Thoracic aorta (tissue), 2 donors: ENCODE data around the gene RECK. TPM values are rescaled to one million over a fixed set of nuclear protein-coding genes. Genes with fewer than 3 reads are reported as not detected.

Experiments used
- ATAC-seq: fragments of 150-250 bp; one replicate; pipeline ENCODE4 v1.8.0; 2017; ENCODE audit warnings: low read depth; ENCODE audit not compliant: insufficient number of reproducible peaks, low FRiP score
- DNase-seq: peaks from one replicate; pipeline ENCODE4 v3.0.0-alpha.2; 2020; ENCODE audit warnings: low spot score
- H3K27ac ChIP-seq, 2 donors: fragments of 200-600 bp; sonication (generic); 1 replicate in 1 of 2; 2 replicates in 1 of 2; pipeline ENCODE4 v1.5.1; 2016; ENCODE audit warnings: mild to moderate bottlenecking in 2 of 2, moderate library complexity in 2 of 2
- H3K27me3 ChIP-seq: fragments of 200-600 bp; sonication (generic); replicated peaks from 2 replicates; pipeline ENCODE4 v1.6.0; 2016; ENCODE audit warnings: mild to moderate bottlenecking; ENCODE audit not compliant: insufficient read depth
- H3K36me3 ChIP-seq: fragments of 200-600 bp; sonication (generic); one replicate; pipeline ENCODE4 v1.5.1; 2016
- H3K4me1 ChIP-seq, 2 donors: fragments of 200-600 bp; sonication (generic); 1 replicate in 1 of 2; 2 replicates in 1 of 2; pipeline versions ENCODE4 v1.5.1 to v1.6.0; 2016; ENCODE audit warnings: low read depth in 2 of 2, mild to moderate bottlenecking in 1 of 2; ENCODE audit not compliant: control insufficient read depth in 1 of 2
- H3K4me3 ChIP-seq: fragments of 200-600 bp; sonication (generic); 2 replicates; pipeline ENCODE4 v1.5.1; 2016; ENCODE audit warnings: mild to moderate bottlenecking
- H3K9me3 ChIP-seq: fragments of 200-600 bp; sonication (generic); 2 replicates; pipeline ENCODE4 v1.5.1; 2016
- total RNA-seq, 2 donors: library from RNA; depleted of rRNA; stranded (reverse); fragments of >200 nt; gene quantifications; one replicate each; pipeline versions ENCODE4 v1.1.0 to v1.2.3, GENCODE V29; 2016
- TF ChIP-seq, protein P1 (sequence below): fragments of 200-600 bp; sonication (generic); IDR thresholded peaks from one replicate; pipeline ENCODE4 v1.5.1; 2019; ENCODE audit warnings: antibody characterized with exemption

RECK gene
- total RNA-seq, 2 donors from 2014 or later, result 19.8 to 30.5 TPM

DNA sequence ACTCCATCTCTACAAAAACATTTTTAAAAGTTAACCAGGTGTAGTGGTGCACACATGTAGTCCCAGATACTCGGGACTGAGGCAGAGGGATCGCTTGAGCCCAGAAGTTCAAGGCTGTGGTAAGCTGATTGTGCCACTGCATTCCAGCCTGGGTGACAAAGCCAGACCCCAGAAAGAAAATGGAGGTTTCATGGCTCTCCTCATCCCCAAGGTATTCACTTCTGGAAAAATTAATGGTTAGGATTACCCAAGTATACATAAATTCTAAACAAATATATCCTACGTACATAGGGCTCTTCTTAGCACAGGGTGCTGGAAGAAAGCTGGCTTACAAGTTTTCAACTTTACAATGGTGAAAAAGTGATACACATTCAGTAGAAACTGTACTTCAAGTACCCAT lies 18.6 kb upstream of the RECK start:
- DNase-seq (no peak), ATAC-seq (no peak)
- no peaks in the 10 kb centered on the region for H3K4me1 ChIP-seq
- TF ChIP-seq, protein P1, sequence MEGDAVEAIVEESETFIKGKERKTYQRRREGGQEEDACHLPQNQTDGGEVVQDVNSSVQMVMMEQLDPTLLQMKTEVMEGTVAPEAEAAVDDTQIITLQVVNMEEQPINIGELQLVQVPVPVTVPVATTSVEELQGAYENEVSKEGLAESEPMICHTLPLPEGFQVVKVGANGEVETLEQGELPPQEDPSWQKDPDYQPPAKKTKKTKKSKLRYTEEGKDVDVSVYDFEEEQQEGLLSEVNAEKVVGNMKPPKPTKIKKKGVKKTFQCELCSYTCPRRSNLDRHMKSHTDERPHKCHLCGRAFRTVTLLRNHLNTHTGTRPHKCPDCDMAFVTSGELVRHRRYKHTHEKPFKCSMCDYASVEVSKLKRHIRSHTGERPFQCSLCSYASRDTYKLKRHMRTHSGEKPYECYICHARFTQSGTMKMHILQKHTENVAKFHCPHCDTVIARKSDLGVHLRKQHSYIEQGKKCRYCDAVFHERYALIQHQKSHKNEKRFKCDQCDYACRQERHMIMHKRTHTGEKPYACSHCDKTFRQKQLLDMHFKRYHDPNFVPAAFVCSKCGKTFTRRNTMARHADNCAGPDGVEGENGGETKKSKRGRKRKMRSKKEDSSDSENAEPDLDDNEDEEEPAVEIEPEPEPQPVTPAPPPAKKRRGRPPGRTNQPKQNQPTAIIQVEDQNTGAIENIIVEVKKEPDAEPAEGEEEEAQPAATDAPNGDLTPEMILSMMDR, result no peak
- no peaks in the 10 kb centered on the region for H3K36me3 ChIP-seq
- no peak overlapping the region for H3K4me3 ChIP-seq
- no peak overlapping the region for H3K27ac ChIP-seq
- H3K27me3 ChIP-seq, result no peaks in the 10 kb centered on the region
- H3K9me3 ChIP-seq, result no peaks in the 10 kb centered on the region

DNA sequence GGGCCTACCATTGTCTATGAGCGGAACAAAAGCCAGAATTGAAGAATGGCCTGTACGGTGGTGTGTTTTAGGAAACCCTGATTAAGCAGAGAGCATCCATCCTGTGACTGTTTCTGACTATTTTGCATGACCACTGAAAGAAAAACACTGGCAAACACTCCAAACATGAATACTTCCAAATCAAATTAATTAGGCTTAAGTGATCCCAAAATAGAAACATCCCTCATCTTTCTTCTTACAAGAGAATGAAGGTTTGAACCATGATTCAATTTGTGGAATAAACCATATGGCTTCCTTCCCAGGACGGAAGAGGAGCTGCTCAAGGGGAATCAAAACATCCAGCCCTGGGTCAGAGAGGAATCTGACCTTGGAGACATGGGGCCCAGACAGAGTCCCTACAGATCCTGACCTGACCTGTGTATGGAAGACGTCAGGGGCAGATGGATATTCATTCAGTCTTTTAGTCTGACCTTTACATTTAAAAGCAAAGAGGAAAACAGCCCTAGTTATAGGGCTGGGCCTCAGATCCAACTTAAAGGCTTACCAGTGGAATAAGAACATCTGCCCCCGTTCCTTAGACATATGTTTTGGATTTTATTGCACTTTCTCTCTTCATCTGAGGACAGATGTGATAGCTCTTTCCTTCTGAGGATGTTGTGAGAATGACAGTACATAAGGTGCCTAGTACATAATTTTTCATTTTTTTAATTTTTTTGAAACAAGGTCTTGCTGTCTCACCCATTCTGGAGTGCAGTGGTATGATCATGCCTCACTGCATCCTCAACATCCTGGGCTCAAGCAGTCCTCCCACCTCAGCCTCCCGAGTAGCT lies 17.6 kb upstream of the RECK start:
- no peak overlapping the region for H3K4me3 ChIP-seq
- no peaks in the 10 kb centered on the region for H3K9me3 ChIP-seq
- ATAC-seq (no peak), DNase-seq (no peak)
- no peaks in the 10 kb centered on the region for H3K4me1 ChIP-seq
- H3K27ac ChIP-seq, result no peak overlapping the region
- no peaks in the 10 kb centered on the region for H3K27me3 ChIP-seq
- no peaks in the 10 kb centered on the region for H3K36me3 ChIP-seq
- TF ChIP-seq, protein P1, result no peak

DNA sequence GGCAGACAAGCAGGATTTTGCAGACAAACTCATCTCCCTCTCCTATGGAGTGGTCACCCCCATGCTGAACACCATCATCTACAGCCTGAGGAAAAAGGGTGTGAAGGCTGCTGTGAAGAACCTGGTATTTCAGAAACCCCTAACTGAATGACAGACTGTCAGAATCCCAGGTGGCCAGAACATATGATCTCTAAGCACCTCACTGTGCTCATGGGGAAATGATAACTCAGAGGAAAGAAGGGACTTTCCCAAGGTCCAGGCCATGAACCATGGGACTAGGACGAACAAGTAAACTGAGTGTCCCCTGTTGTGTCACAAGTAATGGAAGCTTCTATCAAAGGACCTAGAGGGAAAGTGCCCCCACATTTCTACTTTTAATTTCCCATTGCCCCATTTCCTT lies 14.7 kb upstream of the RECK start:
- DNase-seq (no peak), ATAC-seq (no peak)
- no peak overlapping the region for H3K4me3 ChIP-seq
- H3K27me3 ChIP-seq, result no peaks in the 10 kb centered on the region
- H3K9me3 ChIP-seq, result no peaks in the 10 kb centered on the region
- H3K4me1 ChIP-seq, result no peaks in the 10 kb centered on the region
- no peak overlapping the region for H3K27ac ChIP-seq
- TF ChIP-seq, protein P1, result no peak
- no peaks in the 10 kb centered on the region for H3K36me3 ChIP-seq

DNA sequence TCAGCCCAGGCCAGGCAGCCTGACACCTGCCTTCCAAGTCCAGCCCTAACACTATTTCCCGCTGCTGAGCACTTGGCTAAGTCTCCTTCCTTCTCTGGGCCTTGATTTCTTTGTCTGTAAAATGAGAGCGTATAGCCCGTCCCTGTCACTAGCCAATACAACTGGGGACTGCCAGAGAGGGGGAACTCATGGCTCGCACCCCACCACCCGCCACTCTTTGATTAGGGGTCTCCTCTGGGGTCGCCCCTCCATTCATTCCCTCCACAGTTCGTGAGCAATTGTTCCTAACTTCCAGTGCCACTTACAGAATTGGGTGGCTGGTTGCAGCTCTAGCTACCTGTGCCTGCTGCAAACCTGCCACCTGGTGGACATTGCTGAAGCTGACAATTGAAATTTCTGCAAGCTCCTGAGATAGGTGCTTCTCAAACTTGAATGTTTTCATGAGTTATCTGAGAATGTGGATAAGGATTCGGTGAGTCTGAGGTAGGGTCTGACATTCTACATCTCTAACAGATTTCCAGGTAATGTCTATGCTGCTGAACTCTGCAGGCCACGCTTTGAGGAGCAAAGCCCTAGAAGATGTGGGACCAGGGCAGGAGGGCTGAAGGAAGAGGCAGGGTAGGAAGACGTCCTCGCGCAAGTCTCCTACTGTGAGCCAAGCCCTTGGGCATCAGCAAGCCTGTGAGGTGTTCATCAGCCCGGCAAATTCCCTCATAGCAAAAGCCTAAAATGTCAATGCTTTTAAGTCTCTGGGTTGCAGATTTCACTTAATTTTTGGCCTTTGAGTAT lies 13.3 kb upstream of the RECK start:
- Histone ChIP-seq H3K4me3 (no peak overlapping the region), H3K9me3 (no peaks in the 10 kb centered on the region), H3K36me3 (no peaks in the 10 kb centered on the region), H3K27ac (no peak overlapping the region), H3K27me3 (no peaks in the 10 kb centered on the region), H3K4me1 (no peaks in the 10 kb centered on the region)
- DNase-seq (peak; percentile 22), ATAC-seq (no peak)
- TF ChIP-seq, protein P1, result peak; percentile 84

DNA sequence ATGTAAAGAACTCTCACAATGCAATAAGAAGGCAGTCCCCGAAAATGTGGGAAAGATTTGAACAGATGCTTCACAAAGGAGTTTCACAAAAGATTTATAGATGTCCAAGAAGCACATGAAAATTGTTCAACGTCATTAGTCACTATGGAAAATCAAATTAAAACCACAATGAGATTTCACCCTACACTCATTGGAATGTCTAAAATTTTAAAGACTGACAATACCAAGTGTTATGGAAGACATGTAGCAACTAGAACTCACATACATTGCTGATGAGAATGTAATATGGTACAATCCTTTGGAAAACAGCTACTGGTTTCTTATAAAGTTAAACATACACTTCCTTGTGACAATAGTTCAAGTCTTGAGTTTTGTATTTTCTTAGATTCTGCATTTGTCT lies 11.0 kb upstream of the RECK start:
- no peak overlapping the region for H3K4me3 ChIP-seq
- H3K9me3 ChIP-seq, result no peaks in the 10 kb centered on the region
- H3K27ac ChIP-seq, result no peak overlapping the region
- DNase-seq (no peak), ATAC-seq (no peak)
- no peaks in the 10 kb centered on the region for H3K36me3 ChIP-seq
- peaks cover 0 to 16% of the 10 kb centered on the region in 2 donors for H3K4me1 ChIP-seq
- TF ChIP-seq, protein P1, result no peak
- H3K27me3 ChIP-seq, result no peaks in the 10 kb centered on the region
